GM13977 (cell line): ENCODE results near the gene TPGS1.
A peak's percentile ranks its signal among the peaks of the same experiment; 100 is the strongest.
"Not testable (repeated sequence)": the region's sequence is repeated elsewhere in the genome, so short reads cannot be mapped to it uniquely, and the experiment has no call there.

Experiments
- DNase-seq: peaks from one replicate; pipeline ENCODE4 v3.0.0; 2012; ENCODE audit warnings: low spot score
- in situ Hi-C: fragments of 300-500 bp; cut with MboI; formaldehyde crosslinking; loops from one replicate; pipeline ENCODE4 v1.12.0; 2022; ENCODE audit warnings: low sequenced_read_pairs, low pct_unique_long_range_greater_than_20kb, mixed read lengths, inconsistent platforms; ENCODE audit not compliant: unreplicated experiment
- TF ChIP-seq, protein P1 (sequence below): IDR thresholded peaks from 2 replicates; pipeline ENCODE4 v1.5.1; 2012; ENCODE audit warnings: mild to moderate bottlenecking, control low read depth; ENCODE audit not compliant: insufficient read depth; ENCODE audit errors: extremely low read depth, missing control alignments

TPGS1 gene

DNA sequence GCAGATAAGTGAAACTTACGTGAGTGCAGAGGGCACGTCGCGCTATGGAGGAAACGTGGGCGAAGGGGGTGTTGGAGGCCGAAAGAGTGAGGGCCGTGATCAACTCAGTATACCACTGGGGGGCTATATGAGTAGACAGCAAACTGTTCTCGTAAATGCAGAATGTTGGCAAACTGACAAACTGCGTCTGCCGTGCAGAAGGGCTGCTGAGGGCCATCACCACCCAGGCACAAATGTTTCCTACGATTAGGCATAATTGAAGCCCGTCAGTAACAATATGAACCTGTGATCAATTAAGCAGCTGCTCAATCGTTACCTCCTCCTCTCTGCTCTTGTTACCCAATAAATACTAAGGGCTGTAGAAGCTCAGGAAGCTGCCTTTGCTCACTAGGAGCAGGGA, 28.3 kb upstream of the TPGS1 start:
- in situ Hi-C loops: no loop called here
- TF ChIP-seq, protein P1, sequence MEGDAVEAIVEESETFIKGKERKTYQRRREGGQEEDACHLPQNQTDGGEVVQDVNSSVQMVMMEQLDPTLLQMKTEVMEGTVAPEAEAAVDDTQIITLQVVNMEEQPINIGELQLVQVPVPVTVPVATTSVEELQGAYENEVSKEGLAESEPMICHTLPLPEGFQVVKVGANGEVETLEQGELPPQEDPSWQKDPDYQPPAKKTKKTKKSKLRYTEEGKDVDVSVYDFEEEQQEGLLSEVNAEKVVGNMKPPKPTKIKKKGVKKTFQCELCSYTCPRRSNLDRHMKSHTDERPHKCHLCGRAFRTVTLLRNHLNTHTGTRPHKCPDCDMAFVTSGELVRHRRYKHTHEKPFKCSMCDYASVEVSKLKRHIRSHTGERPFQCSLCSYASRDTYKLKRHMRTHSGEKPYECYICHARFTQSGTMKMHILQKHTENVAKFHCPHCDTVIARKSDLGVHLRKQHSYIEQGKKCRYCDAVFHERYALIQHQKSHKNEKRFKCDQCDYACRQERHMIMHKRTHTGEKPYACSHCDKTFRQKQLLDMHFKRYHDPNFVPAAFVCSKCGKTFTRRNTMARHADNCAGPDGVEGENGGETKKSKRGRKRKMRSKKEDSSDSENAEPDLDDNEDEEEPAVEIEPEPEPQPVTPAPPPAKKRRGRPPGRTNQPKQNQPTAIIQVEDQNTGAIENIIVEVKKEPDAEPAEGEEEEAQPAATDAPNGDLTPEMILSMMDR: no peak
- DNase-seq: no peak

DNA sequence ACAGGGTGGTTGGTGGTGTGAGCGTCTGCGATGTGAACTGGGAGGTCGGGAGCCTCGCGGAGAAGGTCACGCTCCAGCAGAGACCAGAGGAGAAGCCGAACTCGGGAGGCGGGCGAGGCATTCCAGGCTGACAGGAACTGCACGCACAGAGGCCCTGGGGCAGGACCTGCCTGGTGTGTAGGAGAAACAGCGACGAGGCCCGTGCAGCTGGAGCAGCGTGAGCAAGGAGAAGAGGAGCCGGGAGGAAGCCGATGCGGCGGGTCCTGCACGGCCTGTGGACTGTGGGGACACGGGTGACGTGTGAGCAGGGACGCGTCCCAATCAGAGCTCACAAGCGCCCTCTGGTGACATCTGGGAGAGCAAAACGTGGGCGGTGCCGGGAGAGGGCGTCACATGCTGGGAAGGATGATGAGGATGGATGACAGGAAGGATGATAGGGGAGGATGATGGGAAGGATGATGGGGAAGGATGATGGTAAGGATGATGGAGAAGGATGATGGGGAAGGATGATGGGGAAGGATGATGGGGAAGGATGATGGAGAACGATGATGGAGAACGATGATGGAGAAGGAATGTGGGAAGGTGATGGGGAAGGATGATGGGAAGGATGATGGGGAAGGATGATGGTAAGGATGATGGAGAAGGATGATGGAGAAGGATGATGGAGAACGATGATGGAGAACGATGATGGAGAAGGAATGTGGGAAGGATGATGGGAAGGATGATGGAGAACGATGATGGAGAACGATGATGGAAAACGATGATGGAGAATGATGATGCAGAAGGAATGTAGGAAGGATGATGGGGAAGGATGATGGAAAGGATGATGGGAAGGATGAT, 27.1 kb upstream of the TPGS1 start:
- in situ Hi-C loops: no loop called here
- TF ChIP-seq, protein P1: peak; percentile 13
- no peak for DNase-seq

DNA sequence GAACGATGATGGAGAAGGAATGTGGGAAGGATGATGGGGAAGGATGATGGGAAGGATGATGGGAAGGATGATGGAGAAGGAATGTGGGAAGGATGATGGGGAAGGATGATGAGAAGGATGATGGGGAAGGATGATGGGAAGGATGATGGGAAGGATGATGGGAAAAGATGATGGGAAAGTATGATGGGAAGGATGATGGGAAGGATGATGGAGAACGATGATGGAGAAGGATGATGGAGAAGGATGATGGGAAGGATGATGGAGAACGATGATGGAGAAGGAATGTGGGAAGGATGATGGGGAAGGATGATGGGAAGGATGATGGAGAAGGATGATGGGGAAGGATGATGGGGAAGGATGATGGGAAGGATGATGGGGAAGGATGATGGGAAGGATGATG, 26.2 kb upstream of the TPGS1 start:
- in situ Hi-C loops, DNase-seq: not testable (repeated sequence)

DNA sequence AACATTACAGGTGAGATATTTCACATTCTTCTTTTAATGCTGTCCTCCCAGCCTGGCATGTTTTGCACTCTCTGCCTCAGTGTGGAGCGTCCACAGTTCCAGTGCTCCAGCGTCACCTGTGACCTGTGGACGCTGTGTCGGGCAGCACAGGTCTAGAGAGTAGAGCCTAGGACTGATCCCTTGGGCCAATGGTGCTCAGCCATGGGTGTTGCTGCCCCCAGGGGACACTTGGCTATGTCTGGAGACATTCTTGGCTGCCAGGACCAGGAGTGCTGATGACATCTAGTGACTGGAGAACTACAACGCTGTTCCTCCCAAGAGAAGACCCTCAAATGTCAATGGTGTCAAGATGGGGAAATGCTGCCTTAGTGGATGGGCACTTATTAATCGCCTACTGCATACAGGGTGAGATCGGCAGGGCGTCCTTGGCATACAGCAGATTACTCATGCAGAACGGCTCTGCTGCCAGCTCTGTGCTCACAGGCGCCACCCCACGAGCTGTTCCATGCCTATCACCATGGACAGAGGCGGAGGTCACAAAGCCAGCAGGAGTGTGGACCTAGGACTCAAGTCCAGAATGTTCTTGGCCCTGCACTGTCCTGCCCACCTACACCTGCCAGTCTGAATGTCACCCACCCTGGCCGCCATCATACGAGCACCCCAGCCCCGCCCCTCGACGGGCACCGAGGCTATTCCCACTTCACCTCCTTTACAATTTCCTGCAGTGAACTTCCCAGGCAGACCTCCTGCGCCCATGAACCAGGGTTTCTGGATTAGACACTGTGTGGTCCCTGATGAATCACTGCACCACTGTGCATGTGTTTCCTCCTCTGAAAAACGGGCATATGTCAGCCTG, 24.9 kb upstream of the TPGS1 start:
- DNase-seq: no peak
- in situ Hi-C loops: no loop called here
- TF ChIP-seq, protein P1: no peak

DNA sequence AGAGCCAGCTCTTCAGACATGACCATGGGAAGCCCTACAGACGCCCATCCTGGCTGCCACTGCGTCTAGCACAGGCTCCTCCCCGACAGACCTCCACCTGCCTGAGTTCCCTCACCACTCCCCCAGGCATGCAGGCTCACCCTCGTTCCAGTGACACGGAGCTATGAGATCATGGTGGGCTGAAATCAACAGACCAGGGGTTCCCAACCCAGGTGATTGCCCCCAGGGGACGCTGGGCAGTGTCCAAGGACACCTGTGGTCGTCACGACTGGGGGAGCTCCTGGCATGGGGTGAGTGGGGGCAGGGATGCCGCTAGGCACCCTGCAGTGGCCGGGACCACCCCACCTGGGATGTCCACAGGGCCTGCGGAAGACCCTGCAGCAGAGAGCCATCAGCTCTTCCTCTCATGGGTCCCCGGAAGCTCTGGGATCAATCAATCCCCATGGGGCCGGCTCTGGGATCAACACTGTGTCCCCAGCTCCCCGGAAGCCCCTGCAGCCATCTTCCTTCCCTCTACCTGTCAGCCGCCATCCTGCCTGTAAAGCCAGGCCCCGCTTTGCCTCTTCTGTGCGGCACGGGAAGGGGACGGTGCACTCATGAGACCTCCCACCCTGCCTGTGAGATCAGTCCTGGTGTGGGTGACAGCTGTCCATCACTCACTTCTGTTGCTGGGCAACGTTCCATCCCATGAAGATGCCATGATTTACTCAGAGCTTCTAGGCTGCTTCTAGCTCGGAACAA, 23.8 kb upstream of the TPGS1 start:
- TF ChIP-seq, protein P1: no peak
- DNase-seq: no peak
- in situ Hi-C loops: no loop called here

DNA sequence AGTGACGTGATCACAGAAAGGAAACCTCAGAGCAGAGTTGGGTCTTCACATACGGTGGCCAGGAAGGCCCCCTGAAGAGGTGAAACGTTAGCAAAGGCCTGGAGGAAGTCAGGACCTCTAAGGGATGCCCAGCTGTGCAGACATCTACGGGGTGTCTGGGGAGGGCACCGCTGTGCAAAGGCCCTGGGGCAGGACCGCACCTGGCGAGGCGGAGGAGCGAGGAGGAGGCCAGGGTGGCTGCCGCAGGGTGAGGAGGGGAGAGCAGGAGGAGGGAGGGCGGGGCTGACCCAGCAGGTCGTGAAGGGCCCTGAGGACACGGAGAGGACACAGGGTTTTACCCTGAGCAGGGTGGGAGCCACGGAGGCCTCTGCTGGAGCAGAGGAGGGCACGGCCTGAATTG, 22.8 kb upstream of the TPGS1 start:
- in situ Hi-C loops: no loop called here
- TF ChIP-seq, protein P1: no peak
- DNase-seq: no peak

DNA sequence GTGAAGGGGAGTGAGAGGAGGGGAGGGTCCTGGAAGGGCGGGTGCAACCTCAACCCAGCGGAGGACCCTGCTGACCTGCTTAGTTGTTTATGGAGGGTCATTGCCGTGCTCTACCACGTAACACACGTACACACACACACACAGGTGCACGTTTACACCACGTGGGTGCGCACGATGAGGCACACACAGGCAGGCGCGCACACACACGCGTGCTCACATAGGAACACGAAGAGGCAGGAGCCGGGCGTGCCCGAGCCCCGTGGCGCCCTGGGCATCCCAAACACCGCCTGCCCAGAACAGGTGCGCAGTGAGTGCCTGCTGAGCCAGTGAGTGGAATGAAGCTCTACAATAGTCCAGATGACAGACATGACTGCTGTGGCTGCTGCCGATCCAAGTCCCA, 22.2 kb upstream of the TPGS1 start:
- DNase-seq: no peak
- in situ Hi-C loops: no loop called here
- TF ChIP-seq, protein P1: no peak
